ENCODE measurements around the gene CARD9.
A peak's percentile ranks its signal among the peaks of the same experiment; 100 is the strongest.

CARD9 gene

GRCh38 chr9:136385015-136385414 is 11.5 kb upstream of the CARD9 start:
- Histone ChIP-seq H2BK5ac (ENCODE audit: low read depth, low read length, poor library complexity, severe bottlenecking) (no peak overlapping the region), H3K4me2 (ENCODE audit: low read length, poor library complexity, severe bottlenecking) (no peak overlapping the region), H3K23ac (ENCODE audit: low read length in 2 of 2) (no peak overlapping the region), H3K79me1 (replicated peaks; ENCODE audit: low read length, poor library complexity, severe bottlenecking) (peaks cover 46% of the 10 kb centered on the region), H2AFZ (ENCODE audit: low read depth, low read length) (no peak overlapping the region), H3K9ac (ENCODE audit: low read length) (no peak overlapping the region), H4K91ac (ENCODE audit: low read length) (no peak overlapping the region), H3K36me3 (ENCODE audit: control insufficient read depth in 1 of 2, insufficient read depth in 2 of 2, low read depth in 1 of 2, low read length in 2 of 2) (peaks cover 92 to 95% of the 10 kb centered on the region in 2 experiments), H3K4me1 (ENCODE audit: control insufficient read depth, insufficient read depth, low read depth, low read length) (no peaks in the 10 kb centered on the region), H2BK15ac (ENCODE audit: low read depth, poor library complexity, severe bottlenecking) (no peak overlapping the region), H3K18ac (ENCODE audit: low read depth in 1 of 2, low read length in 2 of 2) (no peak overlapping the region), H2BK120ac (ENCODE audit: low read depth, low read length) (no peak overlapping the region), H3K4ac (ENCODE audit: low read depth in 1 of 2, low read length in 2 of 2) (no peak overlapping the region), H3K9me3 (ENCODE audit: control insufficient read depth, low read length) (no peaks in the 10 kb centered on the region), H2AK5ac (ENCODE audit: low read length, severe bottlenecking) (no peak overlapping the region), H3K27ac (ENCODE audit: low read length, poor library complexity, severe bottlenecking) (no peak overlapping the region), H4K8ac (ENCODE audit: low read length) (no peak overlapping the region), H2BK12ac (ENCODE audit: low read length in 2 of 2) (no peak overlapping the region), H3K27me3 (ENCODE audit: control insufficient read depth in 1 of 2, insufficient read depth in 1 of 2, low read length in 2 of 2) (no peaks in the 10 kb centered on the region), H3K14ac (ENCODE audit: low read length in 2 of 2) (no peak overlapping the region), H3K4me3 (ENCODE audit: insufficient read depth in 1 of 2, low read depth in 1 of 2, low read length in 2 of 2) (no peak overlapping the region)
- WGBS, result 98% methylated on average over 11 of the region's 11 CpGs
- DNase-seq, result no peak

DNA sequence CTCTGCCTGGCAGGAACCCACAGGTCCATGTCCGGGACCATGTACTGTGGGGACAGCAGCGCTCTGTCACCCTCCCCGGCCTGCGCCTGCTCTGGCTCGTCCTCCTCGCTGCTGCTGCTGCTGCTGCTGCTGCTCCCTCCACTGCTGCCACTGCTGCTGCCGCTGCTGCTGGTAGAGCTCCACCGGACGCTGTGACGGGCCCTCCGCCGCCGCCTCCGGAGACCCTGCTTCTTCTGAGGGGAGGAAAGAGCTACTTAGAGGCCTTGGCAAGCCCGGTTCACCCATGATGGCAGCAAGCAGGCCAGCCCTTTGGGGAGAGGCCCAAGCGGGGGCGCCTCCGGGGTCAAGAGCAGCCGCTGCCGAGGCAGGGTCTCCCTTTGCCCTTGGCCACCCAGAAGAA is 10.0 kb upstream of the CARD9 start:
- peaks cover 92% of the 10 kb centered on the region in 2 experiments for H3K36me3 ChIP-seq (ENCODE audit: control insufficient read depth in 1 of 2, insufficient read depth in 2 of 2, low read depth in 1 of 2, low read length in 2 of 2)
- H3K4me1 ChIP-seq (ENCODE audit: control insufficient read depth, insufficient read depth, low read depth, low read length), result no peaks in the 10 kb centered on the region
- H3K9me3 ChIP-seq (ENCODE audit: control insufficient read depth, low read length), result no peaks in the 10 kb centered on the region
- H2AFZ ChIP-seq (ENCODE audit: low read depth, low read length), result no peak overlapping the region
- H3K27me3 ChIP-seq (ENCODE audit: control insufficient read depth in 1 of 2, insufficient read depth in 1 of 2, low read length in 2 of 2), result no peaks in the 10 kb centered on the region
- H2BK120ac ChIP-seq (ENCODE audit: low read depth, low read length), result no peak overlapping the region
- no peak for DNase-seq
- no peak overlapping the region for H4K91ac ChIP-seq (ENCODE audit: low read length)
- no peak overlapping the region for H3K4me2 ChIP-seq (ENCODE audit: low read length, poor library complexity, severe bottlenecking)
- peaks cover 34% of the 10 kb centered on the region for H3K79me1 ChIP-seq (replicated peaks; ENCODE audit: low read length, poor library complexity, severe bottlenecking)
- H4K8ac ChIP-seq (ENCODE audit: low read length), result no peak overlapping the region
- H3K14ac ChIP-seq (ENCODE audit: low read length in 2 of 2), result no peak overlapping the region
- no peak overlapping the region for H2BK12ac ChIP-seq (ENCODE audit: low read length in 2 of 2)
- no peak overlapping the region for H2BK15ac ChIP-seq (ENCODE audit: low read depth, poor library complexity, severe bottlenecking)
- no peak overlapping the region for H3K18ac ChIP-seq (ENCODE audit: low read depth in 1 of 2, low read length in 2 of 2)
- no peak overlapping the region for H3K4ac ChIP-seq (ENCODE audit: low read depth in 1 of 2, low read length in 2 of 2)
- H3K4me3 ChIP-seq (ENCODE audit: insufficient read depth in 1 of 2, low read depth in 1 of 2, low read length in 2 of 2), result no peak overlapping the region
- H3K9ac ChIP-seq (ENCODE audit: low read length), result no peak overlapping the region
- H3K23ac ChIP-seq (ENCODE audit: low read length in 2 of 2), result no peak overlapping the region
- H2BK5ac ChIP-seq (ENCODE audit: low read depth, low read length, poor library complexity, severe bottlenecking), result no peak overlapping the region
- H2AK5ac ChIP-seq (ENCODE audit: low read length, severe bottlenecking), result no peak overlapping the region
- H3K27ac ChIP-seq (ENCODE audit: low read length, poor library complexity, severe bottlenecking), result no peak overlapping the region
- WGBS, result over 99% methylated on average over 20 of the region's 20 CpGs

DNA sequence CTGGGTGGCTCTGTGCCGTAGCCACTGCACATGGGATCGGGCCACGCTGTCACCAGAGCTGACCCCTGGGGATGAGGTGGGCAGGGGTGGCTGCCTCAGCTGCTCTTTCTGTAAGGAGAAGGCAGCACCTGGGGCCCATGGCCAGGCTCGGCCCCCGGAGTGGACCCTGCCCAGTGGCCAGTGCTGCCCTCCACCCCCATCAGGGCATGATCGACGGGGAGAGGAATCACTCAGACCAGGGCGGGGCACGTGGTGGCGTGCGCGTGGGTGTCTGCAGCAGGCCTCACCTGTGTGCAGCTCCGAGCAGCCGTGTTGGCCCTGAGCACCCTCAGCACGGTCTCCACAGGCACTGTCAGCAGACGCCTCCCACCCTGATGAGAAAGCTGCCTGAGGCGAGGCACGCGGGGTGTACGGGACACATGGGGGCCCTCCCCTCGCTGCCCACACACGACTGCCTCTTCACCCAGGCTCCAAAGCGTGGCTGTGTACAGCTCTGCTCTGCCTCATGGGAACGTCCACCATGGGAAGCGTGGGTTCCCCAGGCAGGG is 8.6 kb upstream of the CARD9 start:
- no peak overlapping the region for H3K18ac ChIP-seq (ENCODE audit: low read depth in 1 of 2, low read length in 2 of 2)
- H2BK120ac ChIP-seq (ENCODE audit: low read depth, low read length), result no peak overlapping the region
- peaks cover 23% of the 10 kb centered on the region for H3K79me1 ChIP-seq (replicated peaks; ENCODE audit: low read length, poor library complexity, severe bottlenecking)
- no peak overlapping the region for H3K4me2 ChIP-seq (ENCODE audit: low read length, poor library complexity, severe bottlenecking)
- no peak overlapping the region for H3K23ac ChIP-seq (ENCODE audit: low read length in 2 of 2)
- H3K27ac ChIP-seq (ENCODE audit: low read length, poor library complexity, severe bottlenecking), result no peak overlapping the region
- peaks cover 88 to 92% of the 10 kb centered on the region in 2 experiments for H3K36me3 ChIP-seq (ENCODE audit: control insufficient read depth in 1 of 2, insufficient read depth in 2 of 2, low read depth in 1 of 2, low read length in 2 of 2)
- no peak overlapping the region for H3K14ac ChIP-seq (ENCODE audit: low read length in 2 of 2)
- DNase-seq, result no peak
- H4K8ac ChIP-seq (ENCODE audit: low read length), result no peak overlapping the region
- H2BK12ac ChIP-seq (ENCODE audit: low read length in 2 of 2), result no peak overlapping the region
- no peaks in the 10 kb centered on the region for H3K27me3 ChIP-seq (ENCODE audit: control insufficient read depth in 1 of 2, insufficient read depth in 1 of 2, low read length in 2 of 2)
- no peaks in the 10 kb centered on the region for H3K4me1 ChIP-seq (ENCODE audit: control insufficient read depth, insufficient read depth, low read depth, low read length)
- no peak overlapping the region for H3K9ac ChIP-seq (ENCODE audit: low read length)
- H2AFZ ChIP-seq (ENCODE audit: low read depth, low read length), result no peak overlapping the region
- H2AK5ac ChIP-seq (ENCODE audit: low read length, severe bottlenecking), result no peak overlapping the region
- H3K4me3 ChIP-seq (ENCODE audit: insufficient read depth in 1 of 2, low read depth in 1 of 2, low read length in 2 of 2), result no peak overlapping the region
- H4K91ac ChIP-seq (ENCODE audit: low read length), result peak overlapping the region; percentile 2
- no peaks in the 10 kb centered on the region for H3K9me3 ChIP-seq (ENCODE audit: control insufficient read depth, low read length)
- no peak overlapping the region for H3K4ac ChIP-seq (ENCODE audit: low read depth in 1 of 2, low read length in 2 of 2)
- H2BK15ac ChIP-seq (ENCODE audit: low read depth, poor library complexity, severe bottlenecking), result no peak overlapping the region
- H2BK5ac ChIP-seq (ENCODE audit: low read depth, low read length, poor library complexity, severe bottlenecking), result no peak overlapping the region
- WGBS, result 95% methylated on average over 25 of the region's 25 CpGs

DNA sequence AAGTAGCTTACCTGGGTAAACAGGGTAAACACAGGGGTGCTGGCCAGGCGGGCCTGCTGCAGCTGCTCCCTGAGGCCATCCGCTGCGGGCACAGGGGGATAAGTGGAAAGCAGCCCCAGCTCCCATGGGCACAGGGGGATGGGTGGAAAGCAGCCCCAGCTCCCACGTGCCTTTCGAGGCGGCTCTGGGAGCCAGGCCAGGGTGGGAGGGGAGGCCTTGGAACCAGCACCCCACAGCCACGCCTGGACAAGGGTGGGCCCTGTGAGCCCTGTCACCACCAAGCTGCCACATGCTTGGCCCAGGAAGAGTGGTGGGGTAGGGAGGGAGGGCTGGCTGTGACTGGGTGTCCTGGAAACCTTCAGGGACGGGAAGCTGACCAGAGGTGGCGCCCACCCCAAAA is 7.8 kb upstream of the CARD9 start:
- Histone ChIP-seq H4K91ac (ENCODE audit: low read length) (no peak overlapping the region), H3K27ac (ENCODE audit: low read length, poor library complexity, severe bottlenecking) (no peak overlapping the region), H3K23ac (ENCODE audit: low read length in 2 of 2) (no peak overlapping the region), H3K27me3 (ENCODE audit: control insufficient read depth in 1 of 2, insufficient read depth in 1 of 2, low read length in 2 of 2) (no peaks in the 10 kb centered on the region), H2BK12ac (ENCODE audit: low read length in 2 of 2) (no peak overlapping the region), H3K36me3 (ENCODE audit: control insufficient read depth in 1 of 2, insufficient read depth in 2 of 2, low read depth in 1 of 2, low read length in 2 of 2) (peaks cover 90 to 93% of the 10 kb centered on the region in 2 experiments), H3K4ac (ENCODE audit: low read depth in 1 of 2, low read length in 2 of 2) (no peak overlapping the region), H3K4me1 (ENCODE audit: control insufficient read depth, insufficient read depth, low read depth, low read length) (no peaks in the 10 kb centered on the region), H2BK15ac (ENCODE audit: low read depth, poor library complexity, severe bottlenecking) (no peak overlapping the region), H2BK120ac (ENCODE audit: low read depth, low read length) (no peak overlapping the region), H3K18ac (ENCODE audit: low read depth in 1 of 2, low read length in 2 of 2) (no peak overlapping the region), H3K79me1 (replicated peaks; ENCODE audit: low read length, poor library complexity, severe bottlenecking) (peaks cover 22% of the 10 kb centered on the region), H3K14ac (ENCODE audit: low read length in 2 of 2) (no peak overlapping the region), H3K9ac (ENCODE audit: low read length) (no peak overlapping the region), H3K9me3 (ENCODE audit: control insufficient read depth, low read length) (no peaks in the 10 kb centered on the region), H4K8ac (ENCODE audit: low read length) (no peak overlapping the region), H3K4me3 (ENCODE audit: insufficient read depth in 1 of 2, low read depth in 1 of 2, low read length in 2 of 2) (no peak overlapping the region), H2AFZ (ENCODE audit: low read depth, low read length) (no peak overlapping the region), H2BK5ac (ENCODE audit: low read depth, low read length, poor library complexity, severe bottlenecking) (no peak overlapping the region), H3K4me2 (ENCODE audit: low read length, poor library complexity, severe bottlenecking) (no peak overlapping the region), H2AK5ac (ENCODE audit: low read length, severe bottlenecking) (no peak overlapping the region)
- 93% methylated on average over 7 of the region's 9 CpGs for WGBS
- no peak for DNase-seq
